ENCODE results near the gene RBX1. TPM values are rescaled to one million over a fixed set of nuclear protein-coding genes. Genes with fewer than 3 reads are reported as not detected.
"Not testable (repeated sequence)": the region's sequence is repeated elsewhere in the genome, so short reads cannot be mapped to it uniquely, and the experiment has no call there.

The RBX1 gene
- total RNA-seq, 1 donor from 2014 or later: 117 TPM

- H3K9ac ChIP-seq: no peak overlapping the region
- H3K36me3 ChIP-seq: peaks cover 3% of the 10 kb centered on the region
- no peaks in the 10 kb centered on the region for H3K9me3 ChIP-seq (ENCODE audit: low read depth)
- H2AFZ ChIP-seq (replicated peaks): no peak overlapping the region
- Mint-ChIP-seq H3K4me3 (no peak overlapping the region), H3K27me3 (ENCODE audit: insufficient read depth, low read depth) (no peaks in the 10 kb centered on the region), H3K27ac (no peak overlapping the region), H3K4me1 (no peaks in the 10 kb centered on the region), H3K36me3 (peaks cover 16% of the 10 kb centered on the region), H3K9me3 (no peaks in the 10 kb centered on the region)
- no peak for TF ChIP-seq EZH2phosphoT487 (IDR thresholded peaks at IDR 0.05)
- no peaks in the 10 kb centered on the region for H4K20me1 ChIP-seq (ENCODE audit: low read depth)
- no peaks in the 10 kb centered on the region for H3K27me3 ChIP-seq
- no peak overlapping the region for H3K4me2 ChIP-seq
- no peak overlapping the region for H3K4me3 ChIP-seq
- DNase-seq (ENCODE audit: low spot score): no peak
- H3K4me1 ChIP-seq: no peaks in the 10 kb centered on the region
- no peaks in the 10 kb centered on the region for H3K79me2 ChIP-seq (ENCODE audit: low read depth)
- H3K27ac ChIP-seq: no peak overlapping the region
- no peaks in the 10 kb centered on the region for H3F3A ChIP-seq (ENCODE audit: low read depth)
These were observed 39.4 kb upstream of the RBX1 start for GRCh38 chr22:40911772-40912171.

GRCh38 chr22:40912987-40913386, 38.2 kb upstream of the RBX1 start:
- H3F3A ChIP-seq (ENCODE audit: low read depth); DNase-seq (ENCODE audit: low spot score); H3K79me2 ChIP-seq (ENCODE audit: low read depth); H3K4me1 ChIP-seq; H3K4me2 ChIP-seq; H3K4me1 Mint-ChIP-seq; H3K4me3 ChIP-seq; H3K4me3 Mint-ChIP-seq; H3K27me3 Mint-ChIP-seq (ENCODE audit: insufficient read depth, low read depth); H3K27ac ChIP-seq; H3K36me3 ChIP-seq; H3K9me3 ChIP-seq (ENCODE audit: low read depth); H3K27me3 ChIP-seq; H4K20me1 ChIP-seq (ENCODE audit: low read depth); H2AFZ ChIP-seq (replicated peaks); H3K9ac ChIP-seq; H3K9me3 Mint-ChIP-seq; H3K27ac Mint-ChIP-seq: not testable (repeated sequence)
- H3K36me3 Mint-ChIP-seq: peaks cover 16% of the 10 kb centered on the region

GRCh38 chr22:40919446-40919845, 31.7 kb upstream of the RBX1 start:
- Mint-ChIP-seq H3K4me1 (peaks cover 3% of the 10 kb centered on the region), H3K36me3 (peaks cover 16% of the 10 kb centered on the region), H3K9me3 (no peaks in the 10 kb centered on the region), H3K27ac (no peak overlapping the region), H3K27me3 (ENCODE audit: insufficient read depth, low read depth) (no peaks in the 10 kb centered on the region), H3K4me3 (no peak overlapping the region)
- H3K27me3 ChIP-seq: no peaks in the 10 kb centered on the region
- no peak overlapping the region for H3K27ac ChIP-seq
- H4K20me1 ChIP-seq (ENCODE audit: low read depth): no peaks in the 10 kb centered on the region
- no peak overlapping the region for H2AFZ ChIP-seq (replicated peaks)
- H3K9me3 ChIP-seq (ENCODE audit: low read depth): no peaks in the 10 kb centered on the region
- H3F3A ChIP-seq (ENCODE audit: low read depth): peaks cover 6% of the 10 kb centered on the region
- no peak overlapping the region for H3K9ac ChIP-seq
- no peak overlapping the region for H3K4me3 ChIP-seq
- no peaks in the 10 kb centered on the region for H3K4me1 ChIP-seq
- peaks cover 12% of the 10 kb centered on the region for H3K36me3 ChIP-seq
- H3K79me2 ChIP-seq (ENCODE audit: low read depth): no peaks in the 10 kb centered on the region
- DNase-seq (ENCODE audit: low spot score): no peak
- no peak for TF ChIP-seq CTCF (IDR thresholded peaks at IDR 0.05)
- TF ChIP-seq EZH2 (IDR thresholded peaks at IDR 0.05): no peak
- TF ChIP-seq EZH2phosphoT487 (IDR thresholded peaks at IDR 0.05): no peak
- H3K4me2 ChIP-seq: no peak overlapping the region

- no peak overlapping the region for H3K4me3 Mint-ChIP-seq
- H3K27me3 Mint-ChIP-seq (ENCODE audit: insufficient read depth, low read depth): no peaks in the 10 kb centered on the region
- DNase-seq (ENCODE audit: low spot score): no peak
- Histone ChIP-seq H3F3A (ENCODE audit: low read depth) (peaks cover 6% of the 10 kb centered on the region), H3K9ac (no peak overlapping the region), H2AFZ (replicated peaks) (no peak overlapping the region), H3K27me3 (no peaks in the 10 kb centered on the region), H3K4me3 (no peak overlapping the region), H3K79me2 (ENCODE audit: low read depth) (no peaks in the 10 kb centered on the region), H3K9me3 (ENCODE audit: low read depth) (no peaks in the 10 kb centered on the region), H4K20me1 (ENCODE audit: low read depth) (no peaks in the 10 kb centered on the region), H3K36me3 (peaks cover 12% of the 10 kb centered on the region), H3K4me2 (no peak overlapping the region), H3K27ac (no peak overlapping the region), H3K4me1 (no peaks in the 10 kb centered on the region)
- no peak overlapping the region for H3K27ac Mint-ChIP-seq
- H3K4me1 Mint-ChIP-seq: peaks cover 3% of the 10 kb centered on the region
- H3K36me3 Mint-ChIP-seq: peaks cover 17% of the 10 kb centered on the region
- no peaks in the 10 kb centered on the region for H3K9me3 Mint-ChIP-seq
- TF ChIP-seq EZH2 (IDR thresholded peaks at IDR 0.05): no peak
- no peak for TF ChIP-seq EZH2phosphoT487 (IDR thresholded peaks at IDR 0.05)
- TF ChIP-seq CTCF (IDR thresholded peaks at IDR 0.05): no peak
These were observed 30.7 kb upstream of the RBX1 start for GRCh38 chr22:40920526-40920925.

Data from neural progenitor cell (in vitro differentiated cells).